IMR-90 (cell line): Measurements from ENCODE around the gene TACC3. TPM values are rescaled to one million over a fixed set of nuclear protein-coding genes. Genes with fewer than 3 reads are reported as not detected.

Experiments
- ATAC-seq: fragments of 200-7000 bp; cut with Tn5 transposase; 2 replicates; pipeline ENCODE4 v1.9.1; 2020; ENCODE audit warnings: low read depth, mild to moderate bottlenecking, moderate library complexity
- BruUV-seq: library from RNA; stranded (reverse); fragments of 400-500 nt; replicated peaks from 2 replicates; lab custom pipeline; 2021; lab: Mats Ljungman, UMichigan
- CTCF ChIA-PET: fragments of 300-600 bp; formaldehyde crosslinking; extraction: SDS; loops from one replicate; lab custom pipeline; 2021; ENCODE audit warnings: antibody characterized with exemption; lab: Yijun Ruan, JAX
- POLR2A ChIA-PET: fragments of 300-600 bp; sonication (Branson Sonifier 250); formaldehyde crosslinking; loops from one replicate; lab custom pipeline; 2022; ENCODE audit warnings: antibody characterized with exemption; ENCODE audit not compliant: unreplicated experiment; lab: Charles Lee
- DNase-seq: peaks from one replicate; pipeline ENCODE4 v3.0.0; 2013
- H2AFZ ChIP-seq: replicated peaks from 2 replicates; pipeline ENCODE3; 2013; ENCODE audit warnings: low read length, mild to moderate bottlenecking; ENCODE audit not compliant: poor library complexity
- H2AK5ac ChIP-seq: 2 replicates; pipeline ENCODE4 v1.6.1; 2013; ENCODE audit warnings: low read depth, low read length, inconsistent platforms
- H2AK9ac ChIP-seq: replicated peaks from 2 replicates; pipeline ENCODE3; 2013; ENCODE audit warnings: mild to moderate bottlenecking, low read depth, low read length, moderate library complexity; ENCODE audit not compliant: poor library complexity
- H2BK120ac ChIP-seq: 2 replicates; pipeline ENCODE4 v1.6.1; 2013; ENCODE audit warnings: low read depth, low read length, inconsistent platforms
- H2BK15ac ChIP-seq: 3 replicates; pipeline ENCODE4 v1.6.1; 2013; ENCODE audit warnings: low read depth, low read length, inconsistent platforms
- H2BK20ac ChIP-seq: 2 replicates; pipeline ENCODE4 v1.6.1; 2013; ENCODE audit warnings: low read depth, mild to moderate bottlenecking, inconsistent platforms, low read length, moderate library complexity
- H2BK5ac ChIP-seq: 2 replicates; pipeline ENCODE4 v1.6.1; 2013; ENCODE audit warnings: mild to moderate bottlenecking, low read depth, low read length, inconsistent platforms; ENCODE audit not compliant: poor library complexity, severe bottlenecking
- H3K14ac ChIP-seq: replicated peaks from 2 replicates; pipeline ENCODE4 v1.6.1; 2013; ENCODE audit warnings: low read depth, low read length, inconsistent platforms
- H3K18ac ChIP-seq: 2 replicates; pipeline ENCODE4 v1.6.1; 2013; ENCODE audit warnings: low read depth, low read length, control low read depth
- H3K23ac ChIP-seq: 2 replicates; pipeline ENCODE4 v1.6.1; 2013; ENCODE audit warnings: low read depth, low read length, inconsistent platforms
- H3K27ac ChIP-seq: 2 replicates; pipeline ENCODE4 v1.5.1; 2013; ENCODE audit warnings: mild to moderate bottlenecking, control low read depth, low read length; ENCODE audit not compliant: insufficient read depth
- H3K27me3 ChIP-seq: 2 replicates; pipeline ENCODE4 v1.6.1; 2013; ENCODE audit warnings: low read length; ENCODE audit not compliant: control insufficient read depth, insufficient read depth
- H3K36me3 ChIP-seq: 2 replicates; pipeline ENCODE4 v1.6.1; 2013; ENCODE audit warnings: low read length, mixed read lengths; ENCODE audit not compliant: control insufficient read depth, insufficient read depth
- H3K4ac ChIP-seq: 2 replicates; pipeline ENCODE4 v1.6.1; 2013; ENCODE audit warnings: low read depth, low read length, inconsistent platforms
- H3K4me1 ChIP-seq: 2 replicates; pipeline ENCODE4 v1.6.1; 2013; ENCODE audit warnings: low read length, mixed read lengths; ENCODE audit not compliant: control insufficient read depth, insufficient read depth
- H3K4me2 ChIP-seq: 2 replicates; pipeline ENCODE4 v1.6.1; 2013; ENCODE audit warnings: low read depth, mild to moderate bottlenecking, control low read depth, low read length, moderate library complexity
- H3K4me3 ChIP-seq: 2 replicates; pipeline ENCODE4 v1.5.1; 2013; ENCODE audit warnings: low read depth, mild to moderate bottlenecking, control low read depth, low read length, moderate library complexity; ENCODE audit not compliant: insufficient read depth
- H3K56ac ChIP-seq: 2 replicates; pipeline ENCODE4 v1.6.1; 2013; ENCODE audit warnings: low read length, inconsistent platforms; ENCODE audit not compliant: insufficient read depth; ENCODE audit errors: extremely low read depth
- H3K79me1 ChIP-seq, 2 experiments: 2 replicates each; pipeline ENCODE4 v1.6.1; 2013; ENCODE audit warnings: low read length in 2 of 2, inconsistent platforms in 1 of 2, low read depth in 1 of 2
- H3K9ac ChIP-seq: 2 replicates; pipeline ENCODE4 v1.6.1; 2013; ENCODE audit warnings: low read depth, low read length, control low read depth
- H3K9me1 ChIP-seq: 2 replicates; pipeline ENCODE4 v1.6.1; 2013; ENCODE audit warnings: low read length, inconsistent platforms; ENCODE audit not compliant: insufficient read depth
- H3K9me3 ChIP-seq: 2 replicates; pipeline ENCODE4 v1.6.1; 2013; ENCODE audit warnings: low read length; ENCODE audit not compliant: control insufficient read depth, insufficient read depth
- H4K20me1 ChIP-seq: 2 replicates; pipeline ENCODE4 v1.6.1; 2013; ENCODE audit warnings: low read length, inconsistent platforms; ENCODE audit not compliant: insufficient read depth
- H4K5ac ChIP-seq: 2 replicates; pipeline ENCODE4 v1.6.1; 2013; ENCODE audit warnings: mild to moderate bottlenecking, low read depth, low read length, control low read depth
- H4K8ac ChIP-seq, 2 experiments: 2 replicates each; pipeline ENCODE4 v1.6.1; 2013; ENCODE audit warnings: low read depth in 2 of 2, low read length in 2 of 2, control low read depth in 1 of 2, inconsistent platforms in 1 of 2
- H4K91ac ChIP-seq: 2 replicates; pipeline ENCODE4 v1.6.1; 2013; ENCODE audit warnings: low read depth, low read length, inconsistent platforms; ENCODE audit not compliant: insufficient read depth
- BHLHE40 ChIP-seq: fragments of 150-350 bp; IDR thresholded peaks from 2 replicates; pipeline ENCODE4 v1.6.1; 2016; ENCODE audit warnings: mild to moderate bottlenecking, low read depth, low read length
- CEBPB ChIP-seq: IDR thresholded peaks from 2 replicates; pipeline ENCODE4 v1.6.1; 2012; ENCODE audit warnings: low read depth, low read length, improper control_type of control experiment
- CHD1 ChIP-seq: IDR thresholded peaks from 2 replicates; pipeline ENCODE4 v1.6.1; 2012; ENCODE audit warnings: low read depth, low read length, improper control_type of control experiment
- CTCF ChIP-seq: conservative IDR thresholded peaks from 2 replicates; pipeline ENCODE4 v1.5.1; 2012; ENCODE audit warnings: mild to moderate bottlenecking, low read depth, low read length, improper control_type of control experiment
- ELK1 ChIP-seq: fragments of 150-350 bp; IDR thresholded peaks from 2 replicates; pipeline ENCODE4 v1.6.1; 2016; ENCODE audit warnings: low read depth, mild to moderate bottlenecking, low read length, moderate library complexity, borderline replicate concordance
- FOS ChIP-seq: fragments of 150-350 bp; IDR thresholded peaks from 2 replicates; pipeline ENCODE4 v1.6.1; 2016; ENCODE audit warnings: low read depth, low read length
- MAFK ChIP-seq: IDR thresholded peaks from 2 replicates; pipeline ENCODE4 v1.6.1; 2012; ENCODE audit warnings: low read depth, low read length, improper control_type of control experiment
- MAZ ChIP-seq: IDR thresholded peaks from 2 replicates; pipeline ENCODE4 v1.6.1; 2012; ENCODE audit warnings: low read depth, mild to moderate bottlenecking, low read length, improper control_type of control experiment, moderate library complexity, borderline replicate concordance
- MXI1 ChIP-seq: IDR thresholded peaks from 2 replicates; pipeline ENCODE4 v1.6.1; 2012; ENCODE audit warnings: low read depth, mild to moderate bottlenecking, low read length, moderate library complexity, borderline replicate concordance
- NFE2L2 ChIP-seq: fragments of 150-350 bp; IDR thresholded peaks from 2 replicates; pipeline ENCODE4 v1.6.1; 2016; ENCODE audit warnings: low read depth, mild to moderate bottlenecking, low read length
- POLR2A ChIP-seq: IDR thresholded peaks from 2 replicates; pipeline ENCODE4 v1.6.1; 2012; ENCODE audit warnings: mild to moderate bottlenecking, low read depth, low read length
- RAD21 ChIP-seq: IDR thresholded peaks from 2 replicates; pipeline ENCODE4 v1.6.1; 2012; ENCODE audit warnings: low read length, improper control_type of control experiment
- RCOR1 ChIP-seq: IDR thresholded peaks from 2 replicates; pipeline ENCODE4 v1.6.1; 2012; ENCODE audit warnings: mild to moderate bottlenecking, low read length, improper control_type of control experiment; ENCODE audit not compliant: insufficient replicate concordance
- RFX5 ChIP-seq: IDR thresholded peaks from 2 replicates; pipeline ENCODE4 v1.8.0; 2012; ENCODE audit warnings: low read depth, mild to moderate bottlenecking, low read length, moderate library complexity
- SMC3 ChIP-seq: fragments of 150-350 bp; IDR thresholded peaks from 2 replicates; pipeline ENCODE4 v1.6.1; 2016; ENCODE audit warnings: low read depth, mild to moderate bottlenecking, antibody characterized with exemption, low read length, moderate library complexity
- USF2 ChIP-seq: fragments of 150-350 bp; IDR thresholded peaks from 2 replicates; pipeline ENCODE4 v1.6.1; 2017; ENCODE audit warnings: mild to moderate bottlenecking, antibody characterized with exemption, low read length, low read depth
- WGBS, 2 experiments: methylation state at CpG; one replicate each; pipeline versions ENCODE4 v1.1.5 to v1.1.7; 2013; ENCODE audit warnings: missing lambda C conversion rate in 2 of 2; ENCODE audit not compliant: insufficient read length in 1 of 2; ENCODE audit errors: extremely low coverage in 2 of 2; 5-methylcytosine and 5-hydroxymethylcytosine counted together
- dilution Hi-C: fragments of 300-500 bp; cut with HindIII; formaldehyde crosslinking; loops from one replicate; pipeline ENCODE4 v1.14.3; 2018; ENCODE audit warnings: low sequenced_read_pairs; ENCODE audit not compliant: unreplicated experiment
- in situ Hi-C: fragments of 300-500 bp; cut with MboI; formaldehyde crosslinking; loops from 3 replicates; pipeline ENCODE4 v1.14.3; 2019; ENCODE audit warnings: low sequenced_read_pairs, inconsistent platforms, mixed read lengths
- intact Hi-C: fragments of 100-400 bp; cut with micrococcal nuclease; formaldehyde crosslinking; loops from 2 replicates; pipeline ENCODE4 v1.10.0; 2022
- polyA plus RNA-seq, 3 experiments: library from polyadenylated mRNA; depleted of rRNA; stranded (reverse); fragments of >200 nt; gene quantifications; 2 replicates each; pipeline ENCODE4 v1.2.3, GENCODE V29; 2012; ENCODE audit warnings: low replicate concordance in 1 of 3
- total RNA-seq: library from RNA; depleted of rRNA; stranded (reverse); fragments of >200 nt; gene quantifications from 2 replicates; pipeline ENCODE4 v1.2.3, GENCODE V29; 2012

The TACC3 gene
- total and polyA plus RNA-seq, 2 of the 4 experiments (the other 2 are of a cell fraction): 15.1 to 49.7 TPM

GRCh38 chr4:1738410-1738809 is 17.1 kb downstream of the TACC3 start:
- intact Hi-C loops: no loop called here
- TF ChIP-seq ELK1 (no peak), BHLHE40 (no peak), USF2 (no peak), CHD1 (no peak), MAFK (no peak), CTCF (no peak), MAZ (no peak), RFX5 (no peak), SMC3 (no peak), NFE2L2 (no peak), CEBPB (no peak), POLR2A (no peak), FOS (no peak), MXI1 (no peak), RCOR1 (no peak), RAD21 (no peak)
- CTCF ChIA-PET: no interaction called here
- Histone ChIP-seq H4K8ac (no peak overlapping the region), H3K4me2 (no peak overlapping the region), H3K4me1 (no peaks in the 10 kb centered on the region), H3K56ac (no peak overlapping the region), H3K18ac (no peak overlapping the region), H3K14ac (no peak overlapping the region), H3K27ac (no peak overlapping the region), H2BK20ac (no peak overlapping the region), H3K27me3 (no peaks in the 10 kb centered on the region), H3K36me3 (peaks cover 47% of the 10 kb centered on the region), H3K79me1 (peaks cover 14 to 25% of the 10 kb centered on the region in 2 experiments; a peak in 3 of 4 replicates), H2AK9ac (no peak overlapping the region), H2BK120ac (no peak overlapping the region), H3K4ac (no peak overlapping the region), H3K4me3 (no peak overlapping the region), H2BK15ac (no peak overlapping the region), H3K9me3 (peaks cover 11% of the 10 kb centered on the region), H2BK5ac (no peak overlapping the region), H4K91ac (no peak overlapping the region), H3K9ac (no peak overlapping the region), H4K5ac (no peak overlapping the region), H4K20me1 (peaks cover under 1% of the 10 kb centered on the region), H3K23ac (no peak overlapping the region), H3K9me1 (no peaks in the 10 kb centered on the region), H2AK5ac (no peak overlapping the region), H2AFZ (no peak overlapping the region)
- DNase-seq: no peak
- dilution Hi-C loops: no loop called here
- no peak for ATAC-seq
- 100% methylated on average over 2 of the region's 4 CpGs; no CpG with 5 or more reads in 1 of the 2 experiments for WGBS, 2 experiments
- BruUV-seq: no TSS peak
- POLR2A ChIA-PET: interaction anchor here (0.6 kb wide), 1 partner anchor 27 kb away, joined by 3 read pairs; the partner anchor contains the start of gene SLBP
- in situ Hi-C loops: no loop called here
